Measurements from ENCODE around the gene S100P. TPM values are rescaled to one million over a fixed set of nuclear protein-coding genes. Genes with fewer than 3 reads are reported as not detected.

Gene S100P
- total and polyA plus RNA-seq, 2 of the 4 experiments (the other 2 are of a cell fraction): not detected

DNA sequence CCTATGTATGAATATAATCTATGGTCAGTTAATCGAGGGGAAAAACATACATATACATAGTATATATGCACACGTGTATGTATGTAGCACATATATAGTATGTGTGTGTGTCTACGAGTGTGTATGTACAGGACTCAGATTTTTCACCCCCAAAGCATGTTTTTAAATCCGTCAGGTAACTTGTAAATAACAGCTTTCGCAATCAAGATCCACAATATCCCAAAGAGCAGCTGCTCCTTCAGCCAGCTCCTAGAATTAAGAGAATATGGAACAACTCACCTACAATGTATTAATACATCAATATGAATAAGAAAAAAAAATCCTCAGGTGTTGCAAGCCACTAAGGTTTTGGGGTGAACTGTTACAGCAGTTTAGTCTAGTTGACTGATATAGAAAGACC lies 12.5 kb downstream of the S100P start:
- TF ChIP-seq CEBPB (IDR thresholded peaks at IDR 0.05; ENCODE audit: low read depth, low read length) (peak; percentile 52), RCOR1 (IDR thresholded peaks at IDR 0.05; ENCODE audit: insufficient replicate concordance, low read length) (no peak), RAD21 (IDR thresholded peaks at IDR 0.05; ENCODE audit: low read length) (no peak)
- Histone ChIP-seq H2BK120ac (ENCODE audit: low read depth, low read length) (no peak overlapping the region), H3K56ac (ENCODE audit: extremely low read depth, insufficient read depth, low read length) (no peak overlapping the region), H3K23ac (ENCODE audit: low read depth, low read length) (no peak overlapping the region), H4K20me1 (ENCODE audit: insufficient read depth, low read length) (peaks cover 28% of the 10 kb centered on the region; the same call in 1 of the 2 replicates), H4K8ac (ENCODE audit: low read depth in 2 of 2, low read length in 2 of 2) (no peak overlapping the region), H4K5ac (ENCODE audit: low read depth, low read length) (no peak overlapping the region), H2BK20ac (ENCODE audit: low read depth, low read length) (no peak overlapping the region), H3K27me3 (ENCODE audit: control insufficient read depth, insufficient read depth, low read length) (no peaks in the 10 kb centered on the region), H3K4me2 (ENCODE audit: low read depth, low read length) (no peak overlapping the region), H2AK5ac (ENCODE audit: low read depth, low read length) (no peak overlapping the region), H2AFZ (replicated peaks; ENCODE audit: low read length, poor library complexity) (no peak overlapping the region), H3K4ac (ENCODE audit: low read depth, low read length) (no peak overlapping the region), H3K36me3 (ENCODE audit: control insufficient read depth, insufficient read depth, low read length) (peaks cover 11% of the 10 kb centered on the region), H3K9me3 (ENCODE audit: control insufficient read depth, insufficient read depth, low read length) (peaks cover 2% of the 10 kb centered on the region; the same call in 1 of the 2 replicates), H3K9ac (ENCODE audit: low read depth, low read length) (no peak overlapping the region), H2BK5ac (ENCODE audit: low read depth, low read length, poor library complexity, severe bottlenecking) (no peak overlapping the region), H3K79me1 (ENCODE audit: low read depth in 1 of 2, low read length in 2 of 2) (peaks cover 48 to 72% of the 10 kb centered on the region in 2 experiments), H3K4me3 (ENCODE audit: insufficient read depth, low read depth, low read length) (no peak overlapping the region), H3K9me1 (ENCODE audit: insufficient read depth, low read length) (peaks cover 22% of the 10 kb centered on the region), H3K4me1 (ENCODE audit: control insufficient read depth, insufficient read depth, low read length) (peaks cover 7% of the 10 kb centered on the region), H3K14ac (replicated peaks; ENCODE audit: low read depth, low read length) (no peak overlapping the region), H3K18ac (ENCODE audit: low read depth, low read length) (no peak overlapping the region), H2BK15ac (ENCODE audit: low read depth, low read length) (no peak overlapping the region), H2AK9ac (replicated peaks; ENCODE audit: low read depth, low read length, poor library complexity) (no peak overlapping the region), H3K27ac (ENCODE audit: insufficient read depth, low read length) (no peak overlapping the region), H4K91ac (ENCODE audit: insufficient read depth, low read depth, low read length) (no peak overlapping the region)
- intact Hi-C loops (cut with micrococcal nuclease): no loop called here
- ChIA-PET CTCF (interaction anchor here (0.6 kb wide), 1 partner anchor 316 kb away, joined by 3 read pairs; no protein-coding TSS in a partner anchor), POLR2A (ENCODE audit: unreplicated experiment) (no interaction called here)
- no CpG with 5 or more reads among the region's 5 CpGs for WGBS, 2 experiments (ENCODE audit: extremely low coverage in 2 of 2, insufficient read length in 1 of 2)
- BruUV-seq (replicated peaks): no TSS peak
- no peak for ATAC-seq (ENCODE audit: low read depth)
- DNase-seq: no peak
- in situ Hi-C loops (cut with MboI; ENCODE audit: low sequenced_read_pairs): no loop called here
- dilution Hi-C loops (cut with HindIII; ENCODE audit: low sequenced_read_pairs, unreplicated experiment): no loop called here
